HCT116 (cell line): ENCODE measurements around the gene CAPNS1. TPM values are rescaled to one million over a fixed set of nuclear protein-coding genes. Genes with fewer than 3 reads are reported as not detected.

Experiments used
- ATAC-seq: fragments of 200-7000 bp; cut with Tn5 transposase; 2 replicates; pipeline ENCODE4 v1.9.1; 2020; ENCODE audit warnings: mild to moderate bottlenecking, moderate library complexity
- BruUV-seq: library from RNA; stranded (reverse); fragments of 400-500 nt; replicated peaks from 2 replicates; lab custom pipeline; 2021; lab: Mats Ljungman, UMichigan
- CTCF ChIA-PET: fragments of 300-600 bp; sonication (Branson Sonifier 250); formaldehyde crosslinking; loops from one replicate; lab custom pipeline; 2021; ENCODE audit warnings: antibody characterized with exemption; lab: Charles Lee
- POLR2A ChIA-PET: fragments of 300-600, 350-600 bp; sonication (Branson Sonifier 250); formaldehyde crosslinking; loops from one replicate; lab custom pipeline; 2021; ENCODE audit warnings: antibody characterized with exemption; lab: Charles Lee
- RAD21 ChIA-PET, 2 experiments: fragments of 300-600 bp; sonication (Branson Sonifier 250); formaldehyde crosslinking; loops; one replicate each; lab custom pipeline; 2023; ENCODE audit warnings: low total read pairs in 2 of 2; ENCODE audit not compliant: uncharacterized antibody in 2 of 2, unreplicated experiment in 2 of 2, low non-redundant PET in 1 of 2; lab: Charles Lee
- DNase-seq: peaks from one replicate; pipeline ENCODE4 v3.0.0-alpha.2; 2010; ENCODE audit warnings: low read depth, low spot score
- H2AFZ ChIP-seq: fragments of 200-600 bp; shearing (Covaris generic), sonication (generic); 2 replicates; pipeline ENCODE4 v1.6.1; 2017; ENCODE audit warnings: low read depth, mixed run types, mixed read lengths, antibody characterized with exemption, low read length; ENCODE audit not compliant: poor library complexity, severe bottlenecking
- H3K27ac ChIP-seq: 2 replicates; pipeline ENCODE4 v1.5.1; 2012; ENCODE audit warnings: low read depth, low read length
- H3K27me3 ChIP-seq: fragments of 200-600 bp; sonication (generic); 2 replicates; pipeline ENCODE4 v1.6.1; 2016; ENCODE audit warnings: mixed run types, low read length, mixed read lengths; ENCODE audit not compliant: insufficient read depth
- H3K36me3 ChIP-seq, 2 experiments: fragments of 200-500 bp in 1 of 2; fragments of 200-600 bp in 1 of 2; sonication (Bioruptor generic) in 1 of 2; sonication (generic) in 1 of 2; 2 replicates each; pipeline versions ENCODE4 v1.5.1 to v1.6.1; 2014 to 2016; ENCODE audit warnings: low read length in 2 of 2, inconsistent platforms in 1 of 2, mixed read lengths in 1 of 2, mixed run types in 1 of 2; ENCODE audit not compliant: insufficient read depth in 2 of 2, control insufficient read depth in 1 of 2
- H3K4me1 ChIP-seq, 2 experiments: fragments of 200-600 bp in 1 of 2; sonication (generic) in 1 of 2; 2 replicates each; pipeline versions ENCODE4 v1.5.1 to v1.6.1; 2012 to 2017; ENCODE audit warnings: low read length in 2 of 2, inconsistent platforms in 1 of 2, mild to moderate bottlenecking in 1 of 2, mixed read lengths in 1 of 2, mixed run types in 1 of 2, moderate library complexity in 1 of 2; ENCODE audit not compliant: insufficient read depth in 2 of 2, control insufficient read depth in 1 of 2
- H3K4me2 ChIP-seq: fragments of 200-600 bp; sonication (generic); 2 replicates; pipeline ENCODE4 v1.6.1; 2017; ENCODE audit warnings: mixed run types, low read length, mixed read lengths
- H3K4me3 ChIP-seq, 2 experiments: fragments of 200-600 bp in 1 of 2; sonication (generic) in 1 of 2; replicated peaks in 1 of 2; 2 replicates each; pipeline ENCODE4 v1.5.1; 2011 to 2016; ENCODE audit warnings: low read length in 2 of 2, control low read depth in 1 of 2, low read depth in 1 of 2, mild to moderate bottlenecking in 1 of 2, mixed read lengths in 1 of 2, mixed run types in 1 of 2
- H3K79me2 ChIP-seq: fragments of 200-600 bp; sonication (generic); 2 replicates; pipeline ENCODE4 v1.6.1; 2017; ENCODE audit warnings: mild to moderate bottlenecking, mixed run types, low read length, moderate library complexity, mixed read lengths; ENCODE audit not compliant: insufficient read depth
- H3K9ac ChIP-seq: fragments of 200-600 bp; sonication (generic); 2 replicates; pipeline ENCODE4 v1.6.1; 2016; ENCODE audit warnings: low read length, mixed read lengths
- H3K9me2 ChIP-seq: fragments of 200-600 bp; sonication (generic), shearing (Covaris generic); 2 replicates; pipeline ENCODE4 v1.6.1; 2017; ENCODE audit warnings: mixed run types, mild to moderate bottlenecking, moderate library complexity; ENCODE audit not compliant: insufficient read depth
- H3K9me3 ChIP-seq, 2 experiments: fragments of 200-500 bp in 1 of 2; fragments of 200-600 bp in 1 of 2; sonication (Bioruptor generic) in 1 of 2; sonication (generic) in 1 of 2; 2 replicates each; pipeline ENCODE4 v1.6.1; 2014 to 2017; ENCODE audit warnings: low read length in 2 of 2, mixed read lengths in 2 of 2, inconsistent platforms in 1 of 2, low read depth in 1 of 2, mild to moderate bottlenecking in 1 of 2, mixed run types in 1 of 2, moderate library complexity in 1 of 2; ENCODE audit not compliant: control insufficient read depth in 1 of 2, insufficient read depth in 1 of 2
- H4K20me1 ChIP-seq: fragments of 200-600 bp; sonication (generic), shearing (Covaris generic); 2 replicates; pipeline ENCODE4 v1.6.1; 2017; ENCODE audit warnings: mixed run types, mild to moderate bottlenecking, moderate library complexity; ENCODE audit not compliant: insufficient read depth
- ATF3 ChIP-seq: IDR thresholded peaks from 2 replicates; pipeline ENCODE4 v1.6.1; 2012
- CEBPB ChIP-seq: IDR thresholded peaks from 2 replicates; pipeline ENCODE4 v1.6.1; 2012; ENCODE audit warnings: low read depth
- CTCF ChIP-seq, 3 experiments: fragments of 200-600 bp in 1 of 3; sonication (generic) in 1 of 3; IDR thresholded peaks in 2 of 3; conservative IDR thresholded peaks in 1 of 3; 2 replicates each; pipeline ENCODE4 v1.5.1; 2012 to 2017; ENCODE audit warnings: low read depth in 2 of 3, low read length in 2 of 3, antibody characterized with exemption in 1 of 3, borderline replicate concordance in 1 of 3, control low read depth in 1 of 3, mild to moderate bottlenecking in 1 of 3, mixed read lengths in 1 of 3, mixed run types in 1 of 3, moderate library complexity in 1 of 3; ENCODE audit not compliant: insufficient read depth in 1 of 3
- EGR1 ChIP-seq: IDR thresholded peaks from 2 replicates; pipeline ENCODE4 v1.6.1; 2012; ENCODE audit warnings: low read depth
- EZH2 ChIP-seq: fragments of 200-600 bp; sonication (generic); IDR thresholded peaks from 2 replicates; pipeline ENCODE4 v1.6.1; 2017; ENCODE audit warnings: antibody characterized with exemption, mixed run types
- FOSL1 ChIP-seq: IDR thresholded peaks from 2 replicates; pipeline ENCODE4 v1.6.1; 2012; ENCODE audit warnings: low read depth
- JUND ChIP-seq: IDR thresholded peaks from 2 replicates; pipeline ENCODE4 v1.6.1; 2012
- SIN3A ChIP-seq: IDR thresholded peaks from 2 replicates; pipeline ENCODE4 v1.6.1; 2012; ENCODE audit warnings: low read depth
- SRF ChIP-seq: IDR thresholded peaks from 2 replicates; pipeline ENCODE4 v1.6.1; 2012; ENCODE audit warnings: low read depth
- TCF7L2 ChIP-seq: IDR thresholded peaks from 2 replicates; pipeline ENCODE4 v1.7.0; 2011; ENCODE audit warnings: borderline replicate concordance, inconsistent platforms; ENCODE audit not compliant: insufficient read depth, insufficient read length; ENCODE audit errors: extremely low read depth
- YY1 ChIP-seq: IDR thresholded peaks from 2 replicates; pipeline ENCODE4 v1.6.1; 2011; ENCODE audit warnings: low read length, low read depth, moderate library complexity, mild to moderate bottlenecking; ENCODE audit not compliant: insufficient replicate concordance; ENCODE audit errors: extremely low read depth
- ZFX ChIP-seq: fragments of 450-650 bp; IDR thresholded peaks from 2 replicates; pipeline ENCODE4 v1.6.1; 2017
- ZNF274 ChIP-seq: fragments of 200-500 bp; sonication (Bioruptor generic); IDR thresholded peaks from 2 replicates; pipeline ENCODE4 v1.6.1; 2014; ENCODE audit warnings: mild to moderate bottlenecking, low read depth, low read length, inconsistent platforms
- intact Hi-C: fragments of 100-400 bp; cut with micrococcal nuclease; formaldehyde crosslinking; loops from 2 replicates; pipeline ENCODE4 v1.10.0; 2022
- total RNA-seq: library from RNA; stranded (reverse); gene quantifications from one replicate; pipeline ENCODE4 v1.2.1, GENCODE V29; 2021; ENCODE audit not compliant: unreplicated experiment
- TF ChIP-seq, protein P1 (sequence below): IDR thresholded peaks from 2 replicates; pipeline ENCODE4 v1.6.1; 2012; ENCODE audit warnings: low read depth

CAPNS1 gene
- total RNA-seq, 1 experiment from 2014 or later = 621 TPM

DNA sequence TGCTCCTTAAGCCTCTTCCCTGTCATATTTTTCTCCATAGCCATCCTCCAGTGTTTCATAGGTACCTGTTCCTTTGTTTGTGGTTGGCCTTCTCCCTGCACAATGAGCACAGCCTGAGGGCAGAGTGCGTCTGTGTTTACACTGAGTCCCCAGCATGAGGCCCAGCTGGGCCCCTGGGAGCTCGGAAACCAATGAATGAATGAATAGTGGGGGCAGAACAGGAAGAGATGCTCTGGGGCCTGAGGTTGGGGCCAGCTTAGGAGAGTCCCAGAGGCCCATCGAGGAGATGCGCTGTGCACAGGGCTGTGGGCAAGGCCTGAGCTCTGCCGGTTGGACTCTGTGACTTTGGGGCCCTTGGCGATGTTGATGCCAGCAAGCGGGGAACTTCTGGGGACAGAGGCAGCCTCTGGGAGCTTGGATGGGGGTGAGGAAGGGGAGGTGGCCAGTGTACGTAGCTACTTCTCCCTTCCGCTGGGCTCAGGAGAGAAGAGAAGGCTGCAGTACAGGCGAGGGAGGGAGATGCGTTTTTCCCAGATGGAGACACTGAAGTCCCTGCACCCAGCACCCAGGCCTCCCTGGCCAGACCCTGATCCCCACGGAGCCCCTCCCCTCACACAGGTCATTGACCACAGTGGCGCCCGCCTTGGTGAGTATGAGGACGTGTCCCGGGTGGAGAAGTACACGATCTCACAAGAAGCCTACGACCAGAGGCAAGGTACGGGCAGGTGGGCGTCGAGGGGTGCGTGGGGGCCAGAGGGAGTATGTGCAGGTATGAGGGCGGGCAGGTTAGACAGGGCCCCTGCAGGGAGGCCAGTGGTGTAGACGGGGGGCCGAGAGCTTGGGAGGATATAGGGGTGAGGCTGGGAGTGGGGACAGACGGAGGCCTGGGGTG lies 19.5 kb upstream of the CAPNS1 start:
- Histone ChIP-seq H3K27me3 (no peaks in the 10 kb centered on the region), H3K4me3 (no peak overlapping the region), H4K20me1 (no peaks in the 10 kb centered on the region), H3K27ac (no peak overlapping the region), H3K9me3 (no peaks in the 10 kb centered on the region), H3K9ac (no peak overlapping the region), H3K36me3 (peaks cover 11 to 14% of the 10 kb centered on the region in 2 experiments; a peak in 3 of 4 replicates), H3K4me1 (peaks cover 7 to 13% of the 10 kb centered on the region in 2 experiments; a peak in 3 of 4 replicates), H2AFZ (no peak overlapping the region), H3K4me2 (no peak overlapping the region), H3K9me2 (no peaks in the 10 kb centered on the region), H3K79me2 (peaks cover 9% of the 10 kb centered on the region; the same call in 1 of the 2 replicates)
- CTCF ChIA-PET = no interaction called here
- RAD21 ChIA-PET = no interaction called here
- no peak for DNase-seq
- POLR2A ChIA-PET = no interaction called here
- no peak for TF ChIP-seq TCF7L2
- TF ChIP-seq EGR1 = no peak
- TF ChIP-seq SIN3A = no peak
- TF ChIP-seq YY1 = no peak
- no peak for TF ChIP-seq CEBPB
- no peak for TF ChIP-seq FOSL1
- no peak for TF ChIP-seq ZFX
- no peak for TF ChIP-seq SRF
- intact Hi-C loops = no loop called here
- ATAC-seq = no peak
- BruUV-seq = no TSS peak

DNA sequence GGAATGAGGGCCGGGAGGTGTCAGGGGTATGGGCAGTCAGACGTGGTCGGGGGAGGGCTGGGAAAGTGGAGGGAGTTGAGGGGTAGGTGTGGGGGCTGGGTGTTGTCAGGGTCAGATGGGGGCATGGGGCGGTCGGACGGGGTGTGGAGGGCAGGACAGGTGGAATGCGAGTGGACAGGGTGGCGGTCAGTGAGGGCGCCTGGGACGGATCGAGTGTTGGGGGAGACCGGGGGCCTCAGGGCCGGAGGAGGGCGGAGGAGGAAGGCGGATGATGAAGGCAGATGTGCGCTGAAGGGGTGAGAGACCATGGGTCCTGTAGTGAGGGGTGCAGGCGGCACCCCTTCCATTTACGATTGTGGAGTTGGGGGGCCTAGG lies 18.9 kb upstream of the CAPNS1 start:
- Histone ChIP-seq H4K20me1 (no peaks in the 10 kb centered on the region), H3K9me3 (no peaks in the 10 kb centered on the region), H3K79me2 (peaks cover 6% of the 10 kb centered on the region; the same call in 1 of the 2 replicates), H3K4me1 (peaks cover 7 to 10% of the 10 kb centered on the region in 2 experiments; a peak in 3 of 4 replicates), H3K4me3 (no peak overlapping the region), H3K27ac (no peak overlapping the region), H3K27me3 (no peaks in the 10 kb centered on the region), H3K9me2 (no peaks in the 10 kb centered on the region), H3K36me3 (peaks cover 11 to 14% of the 10 kb centered on the region in 2 experiments; a peak in 3 of 4 replicates), H2AFZ (no peak overlapping the region), H3K9ac (no peak overlapping the region), H3K4me2 (no peak overlapping the region)
- ChIA-PET RAD21 (no interaction called here), CTCF (no interaction called here), POLR2A (no interaction called here)
- DNase-seq (no peak), ATAC-seq (no peak)
- intact Hi-C loops = no loop called here
- BruUV-seq = no TSS peak
- TF ChIP-seq, protein P1, sequence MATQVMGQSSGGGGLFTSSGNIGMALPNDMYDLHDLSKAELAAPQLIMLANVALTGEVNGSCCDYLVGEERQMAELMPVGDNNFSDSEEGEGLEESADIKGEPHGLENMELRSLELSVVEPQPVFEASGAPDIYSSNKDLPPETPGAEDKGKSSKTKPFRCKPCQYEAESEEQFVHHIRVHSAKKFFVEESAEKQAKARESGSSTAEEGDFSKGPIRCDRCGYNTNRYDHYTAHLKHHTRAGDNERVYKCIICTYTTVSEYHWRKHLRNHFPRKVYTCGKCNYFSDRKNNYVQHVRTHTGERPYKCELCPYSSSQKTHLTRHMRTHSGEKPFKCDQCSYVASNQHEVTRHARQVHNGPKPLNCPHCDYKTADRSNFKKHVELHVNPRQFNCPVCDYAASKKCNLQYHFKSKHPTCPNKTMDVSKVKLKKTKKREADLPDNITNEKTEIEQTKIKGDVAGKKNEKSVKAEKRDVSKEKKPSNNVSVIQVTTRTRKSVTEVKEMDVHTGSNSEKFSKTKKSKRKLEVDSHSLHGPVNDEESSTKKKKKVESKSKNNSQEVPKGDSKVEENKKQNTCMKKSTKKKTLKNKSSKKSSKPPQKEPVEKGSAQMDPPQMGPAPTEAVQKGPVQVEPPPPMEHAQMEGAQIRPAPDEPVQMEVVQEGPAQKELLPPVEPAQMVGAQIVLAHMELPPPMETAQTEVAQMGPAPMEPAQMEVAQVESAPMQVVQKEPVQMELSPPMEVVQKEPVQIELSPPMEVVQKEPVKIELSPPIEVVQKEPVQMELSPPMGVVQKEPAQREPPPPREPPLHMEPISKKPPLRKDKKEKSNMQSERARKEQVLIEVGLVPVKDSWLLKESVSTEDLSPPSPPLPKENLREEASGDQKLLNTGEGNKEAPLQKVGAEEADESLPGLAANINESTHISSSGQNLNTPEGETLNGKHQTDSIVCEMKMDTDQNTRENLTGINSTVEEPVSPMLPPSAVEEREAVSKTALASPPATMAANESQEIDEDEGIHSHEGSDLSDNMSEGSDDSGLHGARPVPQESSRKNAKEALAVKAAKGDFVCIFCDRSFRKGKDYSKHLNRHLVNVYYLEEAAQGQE = no peak
- TF ChIP-seq JUND (no peak), CTCF (IDR thresholded peaks at IDR 0.05 in 2 of 3, conservative IDR thresholded peaks at IDR 0.05 in 1 of 3; ENCODE audit: borderline replicate concordance in 1 of 3, insufficient read depth in 1 of 3, low read depth in 2 of 3, low read length in 2 of 3) (no peak), ZNF274 (no peak), CEBPB (no peak), ATF3 (no peak), TCF7L2 (no peak), YY1 (no peak), EZH2 (no peak)
